ENCODE measurements around the gene TEX38. TPM values are rescaled to one million over a fixed set of nuclear protein-coding genes. Genes with fewer than 3 reads are reported as not detected.
"Not testable (repeated sequence)": the region's sequence is repeated elsewhere in the genome, so short reads cannot be mapped to it uniquely, and the experiment has no call there.

TEX38 gene
- total and polyA plus RNA-seq, 4 donors, result not detected

- no peak for TF ChIP-seq RAD21 (IDR thresholded peaks at IDR 0.05)
- TF ChIP-seq ZBTB33 (IDR thresholded peaks at IDR 0.05), result no peak
- TF ChIP-seq RXRA (IDR thresholded peaks at IDR 0.05), result no peak
- no peak for TF ChIP-seq HNF4A (conservative IDR thresholded peaks at IDR 0.05)
- TF ChIP-seq FOXA2 (IDR thresholded peaks at IDR 0.05), result no peak
- TF ChIP-seq SP1 (IDR thresholded peaks at IDR 0.05), result no peak
- no peak for TF ChIP-seq TAF1 (conservative IDR thresholded peaks at IDR 0.05)
- TF ChIP-seq, protein P1, sequence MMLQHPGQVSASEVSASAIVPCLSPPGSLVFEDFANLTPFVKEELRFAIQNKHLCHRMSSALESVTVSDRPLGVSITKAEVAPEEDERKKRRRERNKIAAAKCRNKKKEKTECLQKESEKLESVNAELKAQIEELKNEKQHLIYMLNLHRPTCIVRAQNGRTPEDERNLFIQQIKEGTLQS (IDR thresholded peaks at IDR 0.05), result no peak
- no peak for TF ChIP-seq HNF4G (IDR thresholded peaks at IDR 0.05)
- no peak for TF ChIP-seq NR2F2 (IDR thresholded peaks at IDR 0.05)
- TF ChIP-seq JUND (IDR thresholded peaks at IDR 0.05), result no peak
These were observed 20.5 kb downstream of the TEX38 start (continued) for GRCh38 chr1:46691997-46692790.

GRCh38 chr1:46692811-46693770 is 21.4 kb downstream of the TEX38 start:
- TF ChIP-seq FOXA1 (IDR thresholded peaks at IDR 0.05), result no peak
- TF ChIP-seq, protein P1 (IDR thresholded peaks at IDR 0.05), result no peak
- TF ChIP-seq, protein P2, sequence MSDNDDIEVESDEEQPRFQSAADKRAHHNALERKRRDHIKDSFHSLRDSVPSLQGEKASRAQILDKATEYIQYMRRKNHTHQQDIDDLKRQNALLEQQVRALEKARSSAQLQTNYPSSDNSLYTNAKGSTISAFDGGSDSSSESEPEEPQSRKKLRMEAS (IDR thresholded peaks at IDR 0.05), result no peak
- TF ChIP-seq GABPA (IDR thresholded peaks at IDR 0.05 in 1 of 2, conservative IDR thresholded peaks at IDR 0.05 in 1 of 2), result no peak
- no peak for TF ChIP-seq SP1 (IDR thresholded peaks at IDR 0.05)
- TF ChIP-seq RAD21 (IDR thresholded peaks at IDR 0.05), result no peak
- TF ChIP-seq NR2F2 (IDR thresholded peaks at IDR 0.05), result no peak
- no peak for TF ChIP-seq RXRA (IDR thresholded peaks at IDR 0.05)
- no peak for TF ChIP-seq HNF4G (IDR thresholded peaks at IDR 0.05)
- TF ChIP-seq TAF1 (conservative IDR thresholded peaks at IDR 0.05), result no peak
- Histone ChIP-seq H3K4me1 (ENCODE audit: control insufficient read depth in 4 of 4, insufficient read depth in 4 of 4, low read length in 3 of 4) (peaks cover 0 to under 1% (median 0%) of the 10 kb centered on the region in 4 donors), H3K9me3 (ENCODE audit: control insufficient read depth in 4 of 4, low read length in 3 of 4) (no peaks in the 10 kb centered on the region), H3K27ac (ENCODE audit: low read depth in 1 of 2, low read length in 2 of 2) (no peak overlapping the region), H3K9ac (ENCODE audit: low read depth in 1 of 2, low read length in 2 of 2) (no peak overlapping the region), H3K4me3 (ENCODE audit: low read depth in 1 of 3, low read length in 3 of 3) (no peak overlapping the region), H3K36me3 (ENCODE audit: control insufficient read depth in 4 of 4, insufficient read depth in 3 of 4, low read depth in 1 of 4, low read length in 3 of 4) (peaks cover 19 to 60% (median 37%) of the 10 kb centered on the region in 4 donors), H3K27me3 (ENCODE audit: control insufficient read depth in 4 of 4, insufficient read depth in 4 of 4, low read length in 3 of 4) (no peaks in the 10 kb centered on the region)
- DNase-seq (ENCODE audit: low spot score), result no peak
- 84% methylated on average over 3 of the region's 3 CpGs for WGBS

DNA sequence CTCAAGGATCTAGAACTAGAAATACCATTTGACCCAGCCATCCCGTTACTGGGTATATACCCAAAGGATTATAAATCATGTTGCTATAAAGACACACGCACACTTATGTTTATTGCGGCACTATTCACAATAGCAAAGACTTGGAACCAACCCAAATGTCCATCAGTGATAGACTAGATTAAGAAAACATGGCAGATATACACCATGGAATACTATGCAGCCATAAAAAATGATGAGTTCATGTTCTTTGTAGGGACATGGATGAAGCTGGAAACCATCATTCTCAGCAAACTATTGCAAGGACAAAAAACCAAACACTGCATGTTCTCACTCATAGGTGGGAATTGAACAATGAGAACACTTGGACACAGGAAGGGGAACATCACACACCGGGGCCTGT is 23.0 kb downstream of the TEX38 start:
- not testable (repeated sequence) for DNase-seq (ENCODE audit: low spot score); H3K27me3 ChIP-seq (ENCODE audit: control insufficient read depth in 4 of 4, insufficient read depth in 4 of 4, low read length in 3 of 4); H3K27ac ChIP-seq (ENCODE audit: low read depth in 1 of 2, low read length in 2 of 2); H3K4me1 ChIP-seq (ENCODE audit: control insufficient read depth in 4 of 4, insufficient read depth in 4 of 4, low read length in 3 of 4); H3K9me3 ChIP-seq (ENCODE audit: control insufficient read depth in 4 of 4, low read length in 3 of 4); H3K4me3 ChIP-seq (ENCODE audit: low read depth in 1 of 3, low read length in 3 of 3); H3K9ac ChIP-seq (ENCODE audit: low read depth in 1 of 2, low read length in 2 of 2)
- WGBS, result 90% methylated on average over 4 of the region's 4 CpGs
- H3K36me3 ChIP-seq (ENCODE audit: control insufficient read depth in 4 of 4, insufficient read depth in 3 of 4, low read depth in 1 of 4, low read length in 3 of 4), result peaks cover 16 to 44% (median 28%) of the 10 kb centered on the region in 4 donors
